GM18499 (cell line): Measurements from ENCODE around the gene SORBS1.

Experiments
- ATAC-seq: cut with Tn5 transposase; IDR thresholded peaks from one replicate; pipeline ENCODE4 v1.9.1; 2021; ENCODE audit warnings: moderate number of reproducible peaks; ENCODE audit not compliant: insufficient read depth, unreplicated experiment

Gene SORBS1

GRCh38 chr10:95422233-95422632, 138.9 kb downstream of the SORBS1 start:
- ATAC-seq: no peak

GRCh38 chr10:95421782-95422181, 139.4 kb downstream of the SORBS1 start:
- ATAC-seq: no peak

GRCh38 chr10:95419399-95419798, 141.8 kb downstream of the SORBS1 start:
- ATAC-seq: no peak

GRCh38 chr10:95416973-95417372, 144.2 kb downstream of the SORBS1 start:
- no peak for ATAC-seq

- no peak for ATAC-seq
Observed at GRCh38 chr10:95416270-95416669, 144.9 kb downstream of the SORBS1 start.

- no peak for ATAC-seq
Observed at GRCh38 chr10:95415621-95416031, 145.5 kb downstream of the SORBS1 start.

- ATAC-seq: no peak
Observed at GRCh38 chr10:95414844-95415485, 146.2 kb downstream of the SORBS1 start.

GRCh38 chr10:95414016-95414830, 146.9 kb downstream of the SORBS1 start:
- no peak for ATAC-seq

- ATAC-seq: no peak
Observed at GRCh38 chr10:95413588-95413987, 147.6 kb downstream of the SORBS1 start.

GRCh38 chr10:95411635-95412034, 149.5 kb downstream of the SORBS1 start:
- ATAC-seq: no peak

- no peak for ATAC-seq
Observed at GRCh38 chr10:95408983-95409873, 151.9 kb downstream of the SORBS1 start.

- ATAC-seq: no peak
Observed at GRCh38 chr10:95408148-95408960, 152.8 kb downstream of the SORBS1 start.

- ATAC-seq: no peak
Observed at GRCh38 chr10:95407546-95407945, 153.6 kb downstream of the SORBS1 start.

GRCh38 chr10:95406651-95407280, 154.4 kb downstream of the SORBS1 start:
- no peak for ATAC-seq

- ATAC-seq: no peak
Observed at GRCh38 chr10:95405655-95406054, 155.5 kb downstream of the SORBS1 start.

- no peak for ATAC-seq
Observed at GRCh38 chr10:95404864-95405263, 156.3 kb downstream of the SORBS1 start.

GRCh38 chr10:95404462-95404858, 156.7 kb downstream of the SORBS1 start:
- ATAC-seq: no peak

GRCh38 chr10:95403700-95404461, 157.3 kb downstream of the SORBS1 start:
- no peak for ATAC-seq
